Stimulated activated CD8-positive, alpha-beta memory T cell treated with anti-CD3 and anti-CD28 coated beads, Interleukin-7, amount 100 ng/mL, for 4 hours (primary cell): Measurements from ENCODE around the gene NEDD4L.

Experiments used
- DNase-seq, 2 donors: peaks; one replicate each; pipeline ENCODE4 v3.0.0-alpha.2; 2020; ENCODE audit warnings: low read depth in 2 of 2

NEDD4L gene

DNA sequence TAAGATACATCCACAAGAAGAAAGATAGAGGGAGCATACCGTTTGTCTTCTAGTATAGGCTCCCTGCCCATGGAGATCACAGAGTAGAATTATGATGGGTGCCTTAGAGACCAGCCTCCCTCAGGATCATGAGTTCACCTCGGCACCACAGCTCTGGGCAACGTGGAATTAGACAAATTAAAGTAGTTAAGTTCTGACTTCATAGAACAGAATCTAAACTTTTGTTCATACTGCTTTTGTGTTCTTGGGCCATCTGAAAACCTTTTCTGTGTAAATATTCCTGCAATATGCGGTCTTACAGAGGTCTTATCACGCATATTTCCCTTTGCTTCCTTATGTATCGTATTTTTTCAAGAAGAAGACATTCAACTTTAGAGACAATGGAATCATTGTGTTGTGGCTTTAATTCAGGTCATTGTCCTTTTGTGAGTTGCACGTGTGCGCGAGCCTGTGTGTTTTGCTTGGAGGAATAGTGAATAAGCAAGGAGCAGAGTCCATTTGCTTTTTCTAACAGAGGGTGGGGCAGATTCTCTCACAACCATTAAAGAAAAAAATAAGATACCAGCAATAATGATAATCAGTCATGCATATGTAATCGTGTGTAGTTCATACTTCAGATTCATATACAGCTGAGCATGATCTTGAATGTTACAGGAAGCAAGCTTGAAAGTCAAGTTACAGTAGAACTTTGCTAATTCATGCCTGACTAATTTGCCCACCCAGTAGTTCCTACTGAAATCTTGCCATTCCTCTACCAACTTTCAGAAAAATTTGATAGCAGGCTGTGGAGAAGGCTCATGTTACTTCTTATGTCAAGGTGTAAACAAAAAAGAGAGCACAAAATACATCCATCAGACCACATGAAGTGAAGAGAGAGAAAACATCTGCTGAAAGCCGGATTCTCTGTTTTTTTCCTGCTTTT is 243.6 kb downstream of the NEDD4L start:
- no peak for DNase-seq

DNA sequence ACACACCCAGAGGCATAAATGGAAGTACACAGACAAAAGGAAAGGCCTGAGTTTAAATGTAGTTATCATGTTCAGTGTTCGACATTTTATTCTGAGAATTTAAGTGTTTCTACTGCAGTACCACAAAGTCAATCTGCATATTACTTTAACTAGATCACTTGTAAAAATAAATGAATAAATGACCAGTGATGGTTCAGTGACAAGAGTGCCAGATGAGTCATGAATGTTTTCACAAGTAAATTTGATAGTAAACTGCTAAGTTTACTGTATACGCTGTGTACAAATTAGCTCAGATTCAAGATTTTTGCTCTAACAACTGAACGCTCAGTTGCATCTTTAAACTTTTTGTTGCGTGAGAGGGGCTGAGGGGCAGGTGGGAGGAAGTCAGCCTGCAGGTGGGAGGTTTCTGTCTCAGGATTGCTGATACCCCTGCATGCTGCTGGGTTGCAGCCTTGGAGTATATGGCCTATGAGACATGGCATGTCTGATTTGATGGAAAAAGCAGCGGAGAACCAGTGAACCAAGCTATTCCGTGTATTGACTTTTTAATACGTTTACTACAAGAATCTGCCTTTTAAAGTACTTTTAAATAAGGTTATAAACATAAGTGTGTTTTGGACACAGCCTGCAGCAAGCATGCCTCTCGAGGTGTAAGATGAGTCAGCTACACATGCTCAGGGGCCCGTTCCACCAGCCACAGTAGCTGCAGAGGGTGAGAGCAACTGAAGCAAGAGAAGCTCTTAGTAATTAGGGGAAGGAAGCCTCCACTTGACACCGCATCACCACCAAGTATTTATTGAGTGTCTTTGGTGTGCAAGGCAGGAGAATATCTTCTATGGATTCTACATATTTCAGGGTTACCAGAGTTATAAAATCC is 245.1 kb downstream of the NEDD4L start:
- DNase-seq, result no peak

DNA sequence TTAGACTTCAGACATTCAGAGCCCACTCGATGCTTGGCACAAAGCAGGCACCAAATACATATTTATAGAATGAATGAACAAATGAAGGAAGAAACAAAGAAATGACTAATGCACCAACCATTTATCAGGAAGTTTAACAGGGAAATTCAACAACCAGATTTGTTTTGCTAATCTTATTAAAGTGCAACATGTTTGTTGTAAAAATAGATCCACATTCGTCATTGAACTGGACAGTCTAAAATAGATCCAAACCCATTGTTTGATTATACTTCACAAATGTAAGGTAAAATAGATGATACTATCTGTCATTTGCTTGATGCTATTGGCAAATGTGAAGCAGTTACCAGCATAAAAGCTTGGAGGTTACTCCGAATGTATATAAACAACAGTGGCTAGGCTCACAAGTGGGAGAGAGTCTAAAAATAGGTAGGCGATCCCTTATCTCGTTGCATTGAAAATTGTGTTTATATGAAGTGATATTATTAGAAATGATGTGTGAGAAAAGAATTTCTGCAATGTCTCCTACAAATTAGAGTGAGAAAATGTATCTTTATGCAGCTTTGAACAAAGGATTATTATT is 246.2 kb downstream of the NEDD4L start:
- DNase-seq, result no peak

DNA sequence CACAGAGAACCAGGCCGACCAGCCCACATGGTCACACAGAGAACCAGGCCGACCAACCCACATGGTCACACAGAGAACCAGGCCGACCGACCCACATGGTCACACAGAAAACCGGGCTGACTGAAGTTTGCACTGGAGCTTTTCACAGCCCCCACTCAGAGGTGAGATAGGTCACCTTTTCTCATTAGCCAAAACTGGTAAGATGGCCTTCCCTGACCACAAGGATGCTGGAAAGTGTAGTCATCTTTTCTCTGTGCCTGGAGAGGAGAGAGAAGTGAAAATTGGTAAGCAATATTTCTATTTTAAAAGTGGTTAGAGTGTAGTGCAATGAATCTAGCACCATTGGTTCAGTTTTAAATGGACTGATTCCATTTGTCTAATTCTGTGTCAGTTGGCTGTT is 247.1 kb downstream of the NEDD4L start:
- DNase-seq, result no peak

DNA sequence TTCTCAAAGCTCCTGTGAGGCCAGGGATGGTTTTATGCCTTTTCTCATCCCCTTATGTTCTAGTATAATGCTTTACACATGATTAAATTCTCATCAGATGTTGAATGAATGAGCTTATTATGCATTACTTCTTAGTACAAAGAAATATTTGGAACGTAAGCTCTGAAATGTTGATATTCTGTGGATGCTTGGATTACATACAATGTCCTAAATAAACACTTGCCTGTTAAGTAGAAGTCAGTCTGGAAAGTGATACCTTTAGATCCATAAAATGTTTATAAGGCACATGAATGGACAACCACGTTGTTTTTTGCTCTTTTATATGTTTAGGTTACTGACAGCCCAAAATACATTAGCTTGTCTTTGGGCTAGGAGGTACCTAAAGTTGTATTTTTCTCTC is 248.6 kb downstream of the NEDD4L start:
- no peak for DNase-seq

DNA sequence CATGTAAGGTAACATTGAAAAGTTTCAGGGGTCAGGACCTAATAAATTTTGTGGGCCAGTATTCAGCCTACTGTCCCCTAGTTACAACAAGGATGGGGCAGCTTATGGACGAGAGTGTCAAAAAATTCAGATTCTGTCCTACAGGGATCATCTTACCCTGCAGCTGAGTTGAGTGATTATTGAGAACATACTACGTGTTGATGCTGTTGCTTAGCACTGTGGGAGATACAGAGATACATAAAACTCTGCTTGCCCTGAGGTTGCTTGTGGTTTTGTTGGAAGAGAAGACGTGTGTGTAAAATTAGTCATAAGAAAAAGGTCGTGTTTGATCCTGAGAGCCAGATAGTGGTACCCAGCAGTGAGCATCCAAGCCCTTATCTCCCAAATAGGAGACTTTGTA is 253.2 kb downstream of the NEDD4L start:
- no peak for DNase-seq

DNA sequence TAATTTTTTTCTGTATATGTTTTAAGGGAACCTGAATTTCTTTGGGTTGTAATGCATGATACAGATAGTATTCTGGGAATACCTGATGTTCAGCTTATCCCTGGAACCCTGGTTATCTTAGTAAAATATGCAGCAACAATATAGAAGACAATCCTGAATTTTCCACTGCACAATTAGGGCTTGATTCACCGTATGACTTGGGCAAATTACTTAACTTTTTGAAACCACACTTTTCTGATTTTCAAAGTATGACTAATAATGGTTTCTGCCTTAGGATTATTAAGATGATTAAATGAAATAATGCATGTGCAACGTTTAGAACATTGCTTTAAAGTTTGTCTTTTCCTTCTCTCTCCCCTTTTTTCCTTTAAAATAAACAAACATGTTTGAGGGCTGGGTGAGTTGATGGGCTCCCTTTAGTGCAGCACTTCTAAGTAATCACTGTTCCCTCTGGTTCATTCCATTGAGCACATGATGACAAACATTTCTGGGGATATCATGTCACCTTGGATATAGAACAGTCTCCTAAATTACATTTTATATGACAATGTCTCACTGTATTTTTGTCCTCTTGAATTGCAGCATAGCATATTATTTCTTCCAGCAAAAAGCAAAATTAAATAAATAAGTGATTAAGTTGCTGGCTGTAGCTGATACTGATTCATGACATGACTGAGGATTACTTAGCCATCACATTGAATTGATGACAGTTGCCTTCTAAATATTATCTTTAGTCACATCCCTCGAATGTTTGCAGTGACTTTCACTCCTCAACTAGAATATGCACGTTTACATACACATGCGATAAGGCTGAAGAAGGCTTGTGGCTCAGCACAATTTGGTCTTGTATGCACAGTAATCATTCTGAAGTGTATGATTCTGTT is 254.5 kb downstream of the NEDD4L start:
- DNase-seq, result no peak

DNA sequence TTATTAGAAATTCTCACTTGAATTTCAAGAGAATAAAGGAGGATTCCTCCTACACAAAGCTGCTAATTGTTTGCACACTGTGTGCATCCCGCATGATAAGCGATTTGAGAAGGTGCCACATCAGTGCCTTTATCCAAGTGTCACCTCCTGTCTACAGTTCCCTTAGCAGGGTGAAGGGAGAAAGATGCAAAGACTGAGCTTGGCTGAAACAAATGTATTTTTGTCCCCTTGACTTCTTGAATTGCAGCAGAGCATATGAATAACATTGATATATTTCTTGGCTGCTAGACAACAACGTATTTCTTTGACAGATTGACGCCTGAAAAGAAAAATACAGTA is 255.1 kb downstream of the NEDD4L start:
- DNase-seq, result no peak

DNA sequence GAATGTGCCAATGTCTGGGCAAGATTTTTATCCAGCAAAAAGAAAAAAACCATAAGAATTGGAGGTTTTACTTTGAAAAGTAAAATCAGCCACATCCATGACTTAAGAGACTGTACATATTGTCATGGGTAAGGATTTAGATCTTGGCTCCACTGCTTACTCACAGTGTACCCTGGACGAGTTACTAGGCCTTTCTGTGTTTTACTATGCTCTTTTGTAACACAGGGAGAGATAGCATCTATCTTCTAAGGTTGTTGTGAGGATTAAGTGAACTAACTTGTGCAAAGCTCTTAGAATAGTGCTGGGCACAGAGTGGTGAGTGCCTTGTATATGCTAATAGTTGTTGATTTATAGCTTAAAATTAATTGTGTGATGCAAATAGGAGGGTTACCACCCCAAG is 255.9 kb downstream of the NEDD4L start:
- DNase-seq, result no peak

DNA sequence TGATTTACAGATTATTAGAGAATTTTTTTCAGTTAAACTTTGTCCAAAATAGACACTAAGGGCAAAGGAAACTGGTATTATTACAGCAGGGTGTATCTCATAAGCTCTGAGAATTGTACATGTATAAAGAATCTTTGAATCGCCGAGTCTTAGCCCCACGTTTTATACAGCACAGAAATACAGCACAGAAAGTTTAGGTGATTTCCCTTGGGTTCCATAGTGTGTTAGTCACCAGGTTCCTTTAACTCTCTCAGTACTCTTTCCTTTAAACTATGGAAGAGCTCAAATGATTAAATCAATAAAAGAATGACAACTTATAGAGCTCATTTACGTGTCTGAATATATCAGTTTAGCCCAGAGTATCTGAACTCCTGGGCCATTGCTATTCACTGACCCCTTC is 256.8 kb downstream of the NEDD4L start:
- DNase-seq, result no peak

DNA sequence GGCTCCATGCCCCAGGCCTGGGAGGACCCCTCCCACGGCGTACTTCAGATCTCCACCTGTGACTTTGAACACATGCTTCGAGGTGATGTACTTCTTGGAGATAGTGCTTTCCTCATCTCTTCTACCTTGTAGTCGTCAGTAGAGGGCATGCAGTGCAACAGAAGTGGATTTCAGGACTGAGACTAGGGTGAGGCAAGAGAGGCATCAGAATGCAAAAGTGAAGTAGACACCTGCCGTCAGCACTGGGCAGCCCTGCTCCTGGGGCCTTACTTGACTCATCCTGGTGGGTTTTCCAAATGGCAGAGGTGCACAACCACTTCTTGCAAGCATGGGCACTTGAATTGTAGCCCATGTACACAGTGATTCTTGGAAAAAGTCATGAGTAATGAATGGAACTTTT is 258.8 kb downstream of the NEDD4L start:
- no peak for DNase-seq

DNA sequence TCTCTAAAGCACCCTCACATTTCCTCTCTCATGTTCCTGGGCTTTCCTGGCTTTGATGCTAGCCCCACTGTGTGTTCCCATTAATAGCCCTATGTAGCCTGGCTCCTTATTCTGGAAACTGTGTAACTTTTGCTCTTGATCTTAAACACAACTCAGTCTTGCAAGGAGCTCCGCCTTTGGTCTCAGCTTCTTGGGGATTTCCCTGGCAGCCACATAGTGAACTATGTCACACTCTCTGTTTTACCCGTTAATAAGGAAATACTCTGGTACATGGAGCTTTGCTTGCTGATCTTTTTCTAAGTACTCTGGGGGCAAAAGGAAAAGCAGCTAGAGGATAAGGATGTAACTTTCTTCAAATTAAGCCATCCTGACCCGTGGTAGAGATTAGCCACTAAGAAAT is 259.3 kb downstream of the NEDD4L start:
- no peak for DNase-seq

DNA sequence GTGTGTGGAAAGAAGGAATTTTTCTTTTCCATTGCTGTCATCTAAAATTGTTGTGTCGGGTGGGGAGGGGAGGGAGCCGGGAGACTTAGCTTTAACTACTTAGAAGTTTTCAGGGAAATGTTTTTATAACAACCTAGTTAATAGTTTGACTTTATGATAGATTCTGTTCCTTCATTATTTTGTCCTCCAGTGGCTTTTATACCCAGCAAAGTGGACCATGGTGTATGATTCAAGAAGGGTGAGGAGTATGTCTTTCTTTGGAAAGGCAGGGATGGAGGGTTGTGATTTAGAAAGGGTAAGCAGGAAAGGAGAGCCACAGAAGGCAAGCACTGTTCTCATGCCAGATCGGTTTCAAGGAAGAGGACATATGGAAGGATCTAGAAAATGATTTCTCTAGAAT is 261.8 kb downstream of the NEDD4L start:
- no peak for DNase-seq

DNA sequence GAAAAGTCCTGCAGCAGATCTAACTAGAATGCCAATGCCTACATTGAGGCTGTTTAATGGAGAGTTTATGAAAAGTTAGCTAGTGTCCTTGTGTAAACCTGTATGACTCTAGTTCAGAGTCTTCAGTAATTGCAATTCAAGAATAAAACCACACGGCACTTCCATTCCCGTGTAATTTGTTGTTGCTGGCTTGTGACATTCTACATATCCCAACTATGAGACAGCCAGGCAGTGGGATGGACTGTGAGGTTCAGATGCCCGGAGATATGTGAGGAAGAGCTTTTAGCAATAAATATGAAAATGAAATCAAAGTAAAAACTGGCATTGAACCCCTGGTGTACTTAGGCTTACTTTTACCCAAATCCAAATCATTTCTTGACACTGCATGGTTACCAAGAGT is 263.4 kb downstream of the NEDD4L start:
- no peak for DNase-seq

DNA sequence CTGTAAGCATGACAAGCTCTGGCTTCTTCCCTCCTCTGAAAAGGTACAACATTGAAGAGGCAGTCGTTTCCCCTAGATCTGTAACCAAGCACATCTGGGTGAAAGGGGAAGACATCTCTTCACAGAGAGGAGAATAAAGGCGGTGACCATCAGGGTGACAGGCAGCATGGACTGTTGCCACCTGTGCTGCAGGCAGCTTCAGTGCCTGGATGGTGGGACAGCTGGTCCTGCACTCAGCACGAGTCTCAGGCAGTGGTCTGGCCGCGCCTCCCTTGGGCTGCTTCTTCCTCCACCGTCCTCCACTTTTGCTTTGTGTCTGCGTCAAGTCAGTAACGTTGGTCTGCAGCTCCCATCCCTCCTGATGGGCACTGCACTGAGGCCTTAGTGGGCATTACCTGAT is 264.4 kb downstream of the NEDD4L start:
- DNase-seq, result no peak

DNA sequence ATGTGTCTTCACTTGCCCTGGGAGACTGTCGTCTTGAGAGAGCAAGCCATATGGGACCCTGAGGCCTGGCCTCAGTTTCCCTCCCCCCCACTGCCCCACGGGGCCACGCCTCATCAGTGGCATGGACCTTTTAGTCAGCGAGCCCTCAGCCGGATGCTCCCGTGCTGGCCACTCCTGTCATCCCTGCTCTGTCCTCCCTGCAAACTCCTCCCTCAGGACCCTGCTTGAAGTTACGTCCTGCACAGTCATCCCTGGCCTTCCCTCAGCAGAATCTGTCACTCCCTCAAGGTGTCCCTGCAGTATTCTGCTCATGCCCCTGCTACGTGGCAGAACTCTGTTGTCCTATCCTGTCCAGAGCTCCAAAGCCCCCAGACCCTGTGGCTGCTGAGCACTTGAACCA is 265.1 kb downstream of the NEDD4L start:
- DNase-seq, result no peak

DNA sequence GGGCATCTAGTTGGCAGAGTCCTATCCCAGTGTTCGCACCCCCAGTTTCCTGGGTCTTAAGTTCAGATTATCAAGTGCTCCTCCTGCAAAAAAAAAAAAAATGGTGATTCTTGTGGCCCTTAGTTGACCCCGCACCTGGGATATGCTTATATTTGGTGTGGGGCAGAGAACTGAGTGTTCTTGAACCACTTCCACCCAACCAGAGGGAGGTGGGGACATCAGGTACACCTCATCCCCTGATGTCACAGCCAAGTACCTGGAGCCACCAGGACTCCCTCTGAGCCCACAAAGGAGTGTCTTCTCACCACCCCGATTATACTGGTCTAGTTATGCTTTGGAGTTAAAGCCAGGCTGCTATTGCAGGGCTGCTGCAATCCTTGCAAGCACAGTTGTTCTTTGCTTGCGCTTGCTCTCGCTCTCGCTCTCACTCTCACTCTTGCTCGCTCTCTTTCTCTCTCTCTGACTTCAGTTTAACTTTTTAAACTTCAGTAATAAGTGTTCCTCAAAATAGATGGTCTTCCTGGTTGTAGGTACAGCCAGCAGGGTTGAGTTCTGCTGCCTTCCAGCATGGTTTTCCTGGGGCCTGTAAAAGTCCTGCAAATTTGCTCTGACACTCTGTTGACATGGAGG is 265.7 kb downstream of the NEDD4L start:
- no peak for DNase-seq

DNA sequence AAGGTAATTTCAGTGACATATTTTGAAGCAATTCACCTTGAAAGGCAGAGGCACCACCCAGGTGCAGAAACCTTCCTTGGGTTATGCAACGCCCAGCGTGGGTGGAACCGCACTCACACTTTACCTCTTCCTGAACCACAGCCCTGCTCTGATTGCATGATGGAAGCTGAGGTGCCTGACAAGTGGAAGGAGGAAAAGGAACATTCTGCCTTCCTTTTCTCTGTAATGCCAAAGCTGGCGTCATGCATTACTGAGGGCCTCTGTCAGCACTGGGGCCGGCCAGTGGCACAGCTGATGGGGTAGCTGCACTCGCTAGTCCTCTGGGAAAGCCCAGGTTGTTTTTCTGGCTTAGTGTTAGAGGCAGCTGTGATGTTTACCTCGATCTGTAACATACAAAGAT is 266.5 kb downstream of the NEDD4L start:
- no peak for DNase-seq

DNA sequence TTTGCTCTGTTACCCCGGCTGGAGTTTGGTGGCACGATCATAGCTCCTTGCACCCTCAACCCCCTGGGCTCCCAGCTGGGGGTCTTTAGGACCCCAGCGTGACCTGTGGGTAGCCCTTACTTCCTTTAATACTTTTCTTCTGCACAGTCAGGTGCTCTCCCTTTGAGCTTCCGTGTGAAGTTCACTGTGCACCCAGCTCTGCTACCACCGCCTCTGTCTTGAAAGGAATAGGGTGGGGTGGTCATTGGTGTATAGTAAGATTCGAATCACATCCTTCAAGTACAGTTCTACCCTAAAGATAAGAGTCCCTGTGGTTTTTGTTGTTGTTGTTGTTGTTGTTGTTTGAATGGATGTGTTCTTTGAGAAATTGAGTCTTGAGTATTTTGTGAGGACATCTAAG is 267.4 kb downstream of the NEDD4L start:
- no peak for DNase-seq

DNA sequence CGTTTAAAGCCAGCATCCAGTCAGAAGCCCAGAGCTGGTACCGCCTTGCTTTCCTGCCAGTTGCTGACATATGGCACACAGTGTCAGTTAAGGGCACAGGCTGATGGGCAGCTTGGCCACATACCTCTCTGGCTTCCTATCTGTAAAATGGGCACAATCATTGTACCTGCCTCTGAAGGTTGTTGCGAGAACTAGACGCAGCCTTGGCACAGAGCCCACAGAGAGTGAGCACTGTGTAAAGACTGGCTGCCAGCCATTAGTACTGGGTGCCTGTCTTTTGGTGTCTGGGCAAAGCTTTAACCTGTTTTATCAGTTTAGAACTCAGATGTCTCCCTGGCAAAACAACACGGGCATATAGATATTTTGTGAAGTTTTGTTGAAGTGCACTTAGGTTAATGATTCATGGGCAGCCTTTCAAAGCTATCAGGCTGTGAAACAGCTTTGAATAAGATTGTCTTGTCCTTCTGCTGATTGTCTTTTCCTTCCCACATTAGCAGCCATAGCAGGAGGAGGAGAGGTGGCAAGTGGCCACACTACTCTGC is 269.5 kb downstream of the NEDD4L start:
- no peak for DNase-seq

DNA sequence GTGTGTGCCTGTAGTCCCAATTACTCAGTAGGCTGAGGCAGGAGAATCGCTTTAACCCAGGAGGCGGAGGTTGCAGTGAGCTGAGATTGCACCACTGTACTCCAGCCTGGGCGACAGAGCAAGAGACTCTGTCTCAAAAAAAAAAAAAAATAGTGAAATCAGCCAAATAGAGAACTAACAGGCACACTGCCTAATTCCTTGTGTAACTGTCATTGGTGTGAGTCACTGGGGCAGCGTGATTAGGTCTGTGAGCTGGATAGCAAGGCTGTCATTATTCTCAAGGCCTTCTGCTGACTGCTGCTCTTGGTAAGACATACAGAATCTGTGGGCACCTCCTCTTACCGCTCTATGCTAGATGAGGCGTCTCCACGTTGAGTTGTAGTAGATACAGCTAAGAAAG is 270.3 kb downstream of the NEDD4L start:
- DNase-seq, result no peak
